GM23248 (cell line): ENCODE measurements around the gene LRRC1. TPM values are rescaled to one million over a fixed set of nuclear protein-coding genes. Genes with fewer than 3 reads are reported as not detected.
A peak's percentile ranks its signal among the peaks of the same experiment; 100 is the strongest.

ENCODE experiments used
- DNase-seq: peaks from one replicate; pipeline ENCODE4 v3.0.0-alpha.2; 2015
- H2AFZ ChIP-seq: fragments of 200-600 bp; sonication (generic); 2 replicates; pipeline ENCODE4 v1.6.1; 2016; ENCODE audit warnings: antibody characterized with exemption
- H3F3A ChIP-seq: fragments of 200-600 bp; sonication (generic); 2 replicates; pipeline ENCODE4 v1.6.1; 2016; ENCODE audit warnings: mild to moderate bottlenecking, antibody characterized with exemption, mixed run types; ENCODE audit not compliant: insufficient read depth
- H3K27ac ChIP-seq: fragments of 200-600 bp; sonication (generic); 2 replicates; pipeline ENCODE4 v1.5.1; 2016; ENCODE audit warnings: mild to moderate bottlenecking
- H3K27me3 ChIP-seq: fragments of 200-600 bp; sonication (generic); replicated peaks from 2 replicates; pipeline ENCODE4 v1.6.1; 2016; ENCODE audit warnings: mild to moderate bottlenecking; ENCODE audit not compliant: insufficient read depth
- H3K36me3 ChIP-seq: fragments of 200-600 bp; sonication (generic); 2 replicates; pipeline ENCODE4 v1.6.1; 2016; ENCODE audit warnings: low read depth, mild to moderate bottlenecking
- H3K4me1 ChIP-seq: fragments of 200-600 bp; sonication (generic); 2 replicates; pipeline ENCODE4 v1.6.1; 2016; ENCODE audit warnings: mild to moderate bottlenecking; ENCODE audit not compliant: insufficient read depth
- H3K4me2 ChIP-seq: fragments of 200-600 bp; sonication (generic); one replicate; pipeline ENCODE4 v1.6.1; 2016; ENCODE audit warnings: mild to moderate bottlenecking; ENCODE audit not compliant: unreplicated experiment
- H3K4me3 ChIP-seq: fragments of 200-600 bp; sonication (generic); 2 replicates; pipeline ENCODE4 v1.5.1; 2016; ENCODE audit warnings: mild to moderate bottlenecking
- H3K79me2 ChIP-seq: fragments of 200-600 bp; sonication (generic); 2 replicates; pipeline ENCODE4 v1.6.1; 2016; ENCODE audit warnings: mild to moderate bottlenecking; ENCODE audit not compliant: insufficient read depth
- H3K9ac ChIP-seq: fragments of 200-600 bp; sonication (generic); 2 replicates; pipeline ENCODE4 v1.6.1; 2016; ENCODE audit warnings: mild to moderate bottlenecking
- H3K9me2 ChIP-seq: fragments of 200-600 bp; sonication (generic); 2 replicates; pipeline ENCODE4 v1.6.1; 2016; ENCODE audit warnings: mixed run types, mild to moderate bottlenecking, moderate library complexity; ENCODE audit not compliant: insufficient read depth
- H3K9me3 ChIP-seq: fragments of 200-600 bp; sonication (generic); one replicate; pipeline ENCODE4 v1.6.1; 2017; ENCODE audit warnings: low read depth
- H4K20me1 ChIP-seq: fragments of 200-600 bp; sonication (generic); 2 replicates; pipeline ENCODE4 v1.6.0; 2016; ENCODE audit not compliant: insufficient read depth
- EZH2 ChIP-seq: fragments of 200-600 bp; sonication (generic); IDR thresholded peaks from 2 replicates; pipeline ENCODE4 v1.6.1; 2018; ENCODE audit warnings: antibody characterized with exemption, mild to moderate bottlenecking; ENCODE audit not compliant: insufficient read depth, poor library complexity, severe bottlenecking
- EZH2phosphoT487 ChIP-seq: fragments of 200-600 bp; sonication (generic); IDR thresholded peaks from 2 replicates; pipeline ENCODE4 v1.6.1; 2018; ENCODE audit warnings: antibody characterized with exemption, moderate library complexity, mild to moderate bottlenecking, low read depth; ENCODE audit not compliant: insufficient read depth
- WGBS, 2 experiments: methylation state at CpG; one replicate each; pipeline ENCODE4 v1.1.6; 2015 to 2017; ENCODE audit warnings: low lambda C conversion rate in 2 of 2, low coverage in 1 of 2; ENCODE audit errors: missing lambda C conversion rate in 2 of 2; 5-methylcytosine and 5-hydroxymethylcytosine counted together
- in situ Hi-C: fragments of 300-500 bp; cut with MboI; formaldehyde crosslinking; loops from 2 replicates; pipeline ENCODE4 v1.15.0; 2020
- polyA plus RNA-seq: library from polyadenylated mRNA; unstranded; fragments of >200 nt; fragmentation: Nextera tagmentation; extraction: Ambion mirVana; gene quantifications from 2 replicates; pipeline ENCODE4 v1.2.1, GENCODE V29; 2016
- total RNA-seq: library from RNA; depleted of rRNA; stranded (reverse); fragments of >200 nt; shearing (Covaris generic); gene quantifications from 2 replicates; pipeline ENCODE4 v1.2.3, GENCODE V29; 2014

LRRC1 gene
- total and polyA plus RNA-seq, 2 experiments from 2014 or later = 3.6 to 5.6 TPM

DNA sequence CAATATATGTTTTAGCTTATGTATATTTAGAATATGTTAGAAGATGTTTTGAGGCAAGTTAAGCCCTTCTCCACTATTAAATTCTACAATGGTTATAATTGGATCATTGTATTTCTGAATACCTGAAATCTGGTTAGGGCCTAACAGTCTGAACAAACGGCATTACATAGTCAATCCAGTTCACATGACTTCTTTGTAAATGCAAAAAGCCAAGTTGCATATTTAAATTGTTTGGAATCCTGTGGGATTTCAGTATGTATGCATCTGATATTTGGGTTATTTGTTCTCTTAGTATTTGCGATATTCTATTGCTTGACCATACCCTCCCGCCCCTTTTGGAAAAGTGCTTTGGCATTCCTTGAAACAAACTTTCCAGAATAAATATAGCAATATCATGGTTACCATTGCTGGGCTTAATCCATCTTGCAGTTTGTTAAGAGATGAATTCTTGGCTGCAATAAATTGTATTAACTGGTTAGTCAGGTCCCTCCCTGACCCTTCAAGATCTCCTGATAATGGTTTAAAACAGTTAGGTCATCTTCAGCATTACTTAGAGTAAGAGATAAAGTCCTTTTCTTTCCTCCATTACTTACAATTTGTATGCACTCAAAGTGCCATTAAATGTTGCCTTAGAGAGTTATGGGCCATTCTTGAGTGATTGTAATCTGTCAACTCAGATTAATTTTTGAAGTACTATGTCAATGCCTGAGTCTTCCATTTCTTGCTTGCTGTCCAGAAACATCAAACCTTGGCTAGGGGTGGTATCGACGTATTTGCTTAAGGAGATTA lies 36.5 kb downstream of the LRRC1 start:
- Histone ChIP-seq H3K4me1 (peaks cover 26% of the 10 kb centered on the region), H3K9me2 (no peaks in the 10 kb centered on the region), H3K36me3 (no peaks in the 10 kb centered on the region), H3K79me2 (peaks cover 16% of the 10 kb centered on the region; the same call in 1 of the 2 replicates), H3F3A (peaks cover 12% of the 10 kb centered on the region; the same call in 1 of the 2 replicates), H2AFZ (no peak overlapping the region), H3K4me3 (no peak overlapping the region), H3K27ac (no peak overlapping the region), H4K20me1 (no peaks in the 10 kb centered on the region), H3K4me2 (no peak overlapping the region), H3K9me3 (no peaks in the 10 kb centered on the region), H3K9ac (no peak overlapping the region), H3K27me3 (no peaks in the 10 kb centered on the region)
- WGBS, 2 experiments = 93 to 98% methylated on average over 5 of the region's 5 CpGs
- in situ Hi-C loops = no loop called here
- no peak for DNase-seq
- no peak for TF ChIP-seq EZH2phosphoT487
- no peak for TF ChIP-seq EZH2

DNA sequence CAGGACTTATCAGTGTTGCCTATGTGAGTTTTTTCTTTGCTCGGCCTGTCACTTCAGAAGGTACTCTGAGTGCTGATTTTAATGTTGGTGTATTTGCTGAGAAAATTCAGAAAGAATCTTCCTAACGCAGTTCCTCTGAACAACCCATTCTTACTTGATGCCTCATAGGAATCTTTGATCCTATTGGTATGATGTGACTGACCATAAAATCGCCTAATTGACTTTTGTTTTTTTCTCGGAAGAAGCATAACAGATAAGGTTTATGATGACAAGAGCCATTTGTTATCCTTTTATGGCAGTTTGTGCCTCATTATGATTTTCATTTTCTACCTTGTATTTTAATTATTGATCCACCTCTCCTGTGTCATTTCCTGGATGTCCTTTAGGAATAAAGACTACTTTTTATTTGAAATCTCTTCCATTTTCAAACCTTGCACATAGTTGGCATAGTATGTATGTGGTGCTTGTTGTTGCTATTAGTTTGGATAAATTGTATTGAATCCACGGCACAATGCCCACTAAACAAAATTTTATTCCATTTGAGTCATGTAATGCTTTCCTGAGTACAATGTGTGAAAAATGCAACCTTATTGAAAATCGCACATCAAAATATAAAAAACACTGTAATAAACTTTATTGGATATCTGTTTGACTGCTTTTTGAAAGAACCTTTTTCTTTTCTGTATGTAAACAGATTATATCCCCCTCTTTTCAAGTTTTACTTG lies 37.3 kb downstream of the LRRC1 start:
- Histone ChIP-seq H3K4me1 (peaks cover 24% of the 10 kb centered on the region), H3K27me3 (no peaks in the 10 kb centered on the region), H3K9me2 (no peaks in the 10 kb centered on the region), H3K4me2 (no peak overlapping the region), H3K79me2 (peaks cover 16% of the 10 kb centered on the region; the same call in 1 of the 2 replicates), H2AFZ (no peak overlapping the region), H3K27ac (no peak overlapping the region), H3K9me3 (no peaks in the 10 kb centered on the region), H3K4me3 (no peak overlapping the region), H3F3A (peaks cover 11% of the 10 kb centered on the region; the same call in 1 of the 2 replicates), H4K20me1 (no peaks in the 10 kb centered on the region), H3K9ac (no peak overlapping the region), H3K36me3 (no peaks in the 10 kb centered on the region)
- no peak for TF ChIP-seq EZH2
- TF ChIP-seq EZH2phosphoT487 = no peak
- 92 to 96% methylated on average over 6 of the region's 6 CpGs for WGBS, 2 experiments
- in situ Hi-C loops = no loop called here
- DNase-seq = no peak

DNA sequence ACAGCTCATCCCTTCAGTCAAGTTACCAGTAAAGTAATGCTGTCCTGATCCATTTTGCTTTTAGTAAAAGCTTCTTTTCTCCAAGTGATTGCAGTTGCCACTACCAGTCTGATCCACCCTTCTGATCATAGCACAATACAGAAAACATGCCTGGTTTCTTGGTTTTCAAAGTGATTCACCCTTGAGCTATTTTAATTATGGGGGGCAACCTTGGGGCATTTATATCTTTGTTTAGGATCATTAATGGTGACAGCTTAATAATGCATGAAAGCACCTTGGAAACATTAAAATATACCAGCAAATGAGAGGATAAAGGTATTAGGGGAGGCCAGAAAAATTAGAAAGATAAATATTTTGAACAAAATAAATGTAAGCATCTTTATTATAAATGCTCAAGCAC lies 38.4 kb downstream of the LRRC1 start:
- H3K4me1 ChIP-seq = peaks cover 13% of the 10 kb centered on the region
- no peaks in the 10 kb centered on the region for H3K27me3 ChIP-seq
- peak overlapping the region; percentile 14 for H3K4me2 ChIP-seq
- TF ChIP-seq EZH2 (no peak), EZH2phosphoT487 (no peak)
- H3K9me3 ChIP-seq = no peaks in the 10 kb centered on the region
- no peak overlapping the region for H3K27ac ChIP-seq
- peaks cover 16% of the 10 kb centered on the region; the same call in 1 of the 2 replicates for H3K79me2 ChIP-seq
- H4K20me1 ChIP-seq = no peaks in the 10 kb centered on the region
- H3K9ac ChIP-seq = no peak overlapping the region
- no peak overlapping the region for H2AFZ ChIP-seq
- no peaks in the 10 kb centered on the region for H3K9me2 ChIP-seq
- no peak overlapping the region for H3K4me3 ChIP-seq
- peak; percentile 11 for DNase-seq
- H3F3A ChIP-seq = 0 out of 2 replicates have a peak, but pooled peaks cover 1% of the 10 kb centered on the region
- H3K36me3 ChIP-seq = no peaks in the 10 kb centered on the region
- in situ Hi-C loops = no loop called here

DNA sequence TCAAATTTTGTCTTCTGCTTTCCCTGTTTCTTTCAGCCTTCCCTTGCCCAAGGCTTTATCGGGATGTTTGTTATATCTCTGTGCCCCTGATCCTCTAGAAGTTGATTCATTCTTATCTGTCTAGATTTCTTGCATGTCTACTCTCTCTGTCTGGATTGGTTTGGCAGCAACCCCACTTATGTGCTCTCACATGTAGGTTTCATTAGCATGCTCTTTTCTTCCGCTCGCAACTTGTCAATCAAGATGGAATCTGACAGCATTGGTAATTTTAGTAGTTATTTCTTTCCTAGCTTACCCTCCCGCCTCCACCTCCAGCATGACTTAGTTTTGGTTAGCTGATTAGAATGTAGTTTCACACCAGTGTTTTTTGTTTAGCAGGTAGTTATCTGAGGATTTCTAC lies 39.3 kb downstream of the LRRC1 start:
- Histone ChIP-seq H3K79me2 (0 out of 2 replicates have a peak, but pooled peaks cover 16% of the 10 kb centered on the region), H3F3A (no peaks in the 10 kb centered on the region), H3K27me3 (no peaks in the 10 kb centered on the region), H3K4me1 (peaks cover 6% of the 10 kb centered on the region), H2AFZ (no peak overlapping the region), H3K27ac (no peak overlapping the region), H4K20me1 (no peaks in the 10 kb centered on the region), H3K9me3 (no peaks in the 10 kb centered on the region), H3K4me3 (no peak overlapping the region), H3K36me3 (no peaks in the 10 kb centered on the region), H3K4me2 (no peak overlapping the region), H3K9me2 (no peaks in the 10 kb centered on the region), H3K9ac (no peak overlapping the region)
- DNase-seq = no peak
- in situ Hi-C loops = no loop called here
- WGBS, 2 experiments = 93 to 99% methylated on average over 4 of the region's 4 CpGs
- no peak for TF ChIP-seq EZH2
- TF ChIP-seq EZH2phosphoT487 = no peak
